SH-SY5Y (cell line): ENCODE measurements around the gene S100A13.

ENCODE experiments used
- GATA2 ChIP-seq: IDR thresholded peaks from 2 replicates; pipeline ENCODE4 v1.6.1; 2011; ENCODE audit warnings: mild to moderate bottlenecking, low read depth, low read length
- GATA3 ChIP-seq: IDR thresholded peaks from 2 replicates; pipeline ENCODE4 v1.6.1; 2011; ENCODE audit warnings: low read depth, mild to moderate bottlenecking, low read length, moderate library complexity

- no peak for TF ChIP-seq GATA2
- TF ChIP-seq GATA3 = no peak
Measured at GRCh38 chr1:153610811-153611301, 16.4 kb downstream of the S100A13 start.
